AG08395 (cell line): Measurements from ENCODE around the gene SH2B2.
A peak's percentile ranks its signal among the peaks of the same experiment; 100 is the strongest.
"Not testable (repeated sequence)": the region's sequence is repeated elsewhere in the genome, so short reads cannot be mapped to it uniquely, and the experiment has no call there.

Experiments used
- DNase-seq: peaks from one replicate; pipeline ENCODE4 v3.0.0; 2012; ENCODE audit warnings: mixed read lengths, low spot score

SH2B2 gene

DNA sequence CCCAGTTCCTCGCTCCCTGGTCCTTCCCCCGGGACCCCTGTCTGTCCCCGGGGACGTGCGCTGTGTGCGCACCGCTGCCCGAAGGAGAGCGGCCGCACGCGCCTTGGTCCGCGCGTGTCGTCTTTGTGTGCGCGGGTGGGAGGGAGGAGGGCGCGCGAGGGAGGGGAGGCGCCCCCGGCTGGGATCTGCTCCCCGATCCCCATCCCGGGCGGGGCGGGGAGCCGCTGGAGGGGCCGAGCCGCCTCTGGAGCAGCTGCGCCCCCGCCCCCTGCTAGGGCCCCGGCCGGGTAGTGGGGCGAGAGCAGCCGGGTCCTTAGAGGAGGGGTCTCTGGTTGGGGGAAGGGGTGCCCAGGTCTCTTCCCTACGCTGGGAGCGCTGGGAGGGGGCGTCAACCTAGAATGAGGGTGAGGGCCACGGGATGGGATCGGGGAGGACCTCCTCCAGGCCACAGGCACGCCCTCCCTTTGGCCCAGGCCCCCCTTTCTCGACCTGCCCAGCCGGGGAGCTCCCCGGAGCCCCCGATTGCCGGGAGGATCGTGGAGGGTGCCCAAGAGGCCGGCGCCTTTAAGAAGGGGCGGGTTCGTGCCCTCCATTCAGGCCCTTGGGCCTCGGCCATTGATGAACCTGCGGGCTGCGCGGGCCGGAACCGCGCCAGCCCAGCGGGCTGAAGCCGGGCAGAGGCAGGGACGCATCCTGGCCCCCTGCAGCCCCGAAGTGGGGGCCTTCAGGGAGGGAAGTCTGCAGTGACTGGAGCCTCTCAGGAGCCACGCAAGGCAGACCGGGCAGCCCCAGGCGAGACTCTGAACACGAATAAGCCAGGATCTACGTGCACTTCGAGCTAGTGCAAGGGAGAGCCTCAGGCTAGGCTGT lies 678 bp downstream of the SH2B2 start:
- DNase-seq = peak; percentile 33

DNA sequence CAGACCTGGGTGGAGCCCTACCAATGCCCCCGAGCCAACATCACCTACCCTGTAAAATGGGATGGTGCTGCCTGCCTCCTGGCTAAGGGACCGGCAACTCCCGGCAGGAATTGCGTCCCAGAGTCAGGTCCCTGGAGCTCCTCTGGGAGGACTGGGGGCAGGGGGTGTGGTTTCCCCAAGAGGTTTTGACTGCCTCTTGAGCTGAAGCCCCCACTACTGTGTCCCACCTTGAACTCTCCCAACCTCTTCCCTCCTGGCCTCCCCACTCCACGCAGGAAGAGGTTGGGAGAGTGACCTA lies 1.3 kb downstream of the SH2B2 start:
- DNase-seq = no peak

DNA sequence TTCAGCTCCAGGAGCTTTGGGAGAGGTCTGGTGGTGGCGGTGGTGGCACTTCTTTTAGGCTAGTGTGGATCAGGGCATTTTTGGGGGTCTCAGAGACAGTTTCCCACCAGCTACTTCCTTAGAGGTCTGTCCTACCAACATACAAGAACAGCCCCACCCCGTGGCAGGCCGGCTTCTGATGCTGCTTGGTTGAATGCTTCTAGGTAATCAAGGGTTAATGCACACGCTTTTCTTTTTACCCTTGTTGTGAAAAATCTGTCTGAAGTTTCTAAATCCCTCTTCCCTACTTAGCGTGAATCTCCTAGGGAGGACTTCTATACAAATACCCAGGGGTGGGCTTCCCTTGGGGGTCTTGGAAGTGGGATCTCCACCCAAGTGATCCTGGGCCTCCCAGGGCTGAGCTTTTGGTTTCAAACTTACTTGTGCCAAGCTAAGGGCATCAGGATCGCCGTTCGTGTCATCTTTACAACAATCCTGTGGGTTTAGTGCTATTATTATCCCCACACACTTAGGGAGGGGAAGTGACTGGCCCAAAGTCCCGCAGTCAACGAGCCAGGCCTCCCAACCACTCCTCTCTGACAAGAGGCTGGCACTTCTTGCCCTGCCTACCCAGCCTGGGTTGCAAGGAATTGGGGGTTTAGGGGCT lies 1.7 kb downstream of the SH2B2 start:
- no peak for DNase-seq

DNA sequence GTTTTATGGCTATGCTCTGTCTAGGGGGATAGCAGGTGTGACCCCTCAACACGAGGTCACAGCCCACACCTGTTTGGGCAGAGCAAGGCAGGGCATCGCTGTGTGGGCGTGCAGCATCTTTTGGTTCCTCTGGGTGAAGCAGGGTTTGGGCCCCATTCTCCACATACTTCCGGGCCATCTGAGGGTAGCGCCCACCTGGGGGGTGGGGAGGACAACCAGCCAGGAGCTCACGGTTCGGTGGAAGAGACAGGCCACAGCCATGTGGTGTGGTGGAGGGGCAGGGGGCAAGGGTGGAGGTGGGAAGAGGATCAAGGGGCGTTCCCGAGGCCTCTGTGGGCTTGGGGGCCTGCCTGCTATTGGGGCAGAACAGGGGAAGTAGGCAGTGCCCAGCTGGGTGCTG lies 2.4 kb downstream of the SH2B2 start:
- no peak for DNase-seq

DNA sequence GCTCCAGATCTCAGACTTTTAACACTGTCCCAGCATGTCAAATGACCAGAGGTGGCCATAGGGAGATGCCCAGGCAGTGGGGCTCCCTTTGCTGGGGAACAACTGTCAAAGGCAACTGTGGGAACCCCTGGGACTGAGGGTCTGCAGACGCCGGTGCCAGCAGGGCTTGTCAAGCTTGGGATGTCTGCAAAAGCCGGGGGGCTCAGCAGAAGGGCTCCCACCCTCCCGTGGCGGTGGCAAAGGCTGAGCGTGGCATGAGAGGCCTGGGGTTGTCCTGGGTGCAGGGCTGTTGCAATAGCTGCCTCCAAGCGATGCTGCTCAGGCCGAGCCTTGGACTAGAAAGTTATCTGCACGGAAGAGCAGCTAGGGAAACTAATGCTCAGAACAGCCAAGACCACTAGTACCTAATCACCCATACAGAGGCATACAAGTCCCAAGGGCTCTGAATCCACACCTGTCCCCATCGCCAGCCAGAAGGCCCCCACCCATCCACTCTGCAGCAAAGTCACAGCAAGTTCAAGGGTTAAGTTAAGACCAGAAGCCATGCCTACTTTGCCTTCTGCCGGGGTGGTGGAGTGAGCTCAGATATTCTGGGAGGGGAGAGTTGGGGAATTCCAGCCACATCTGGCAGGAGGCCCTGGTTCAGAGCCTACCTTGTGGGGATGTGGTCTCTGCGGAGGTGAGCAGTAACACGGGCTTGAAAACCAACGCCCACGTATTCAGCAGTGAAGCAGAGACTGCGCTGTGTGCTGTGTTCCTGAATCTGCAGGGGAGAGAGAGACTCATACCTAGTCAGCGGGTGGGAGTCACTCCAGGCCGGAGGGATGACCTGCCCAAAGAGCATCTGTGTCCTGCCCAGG lies 4.6 kb downstream of the SH2B2 start:
- DNase-seq = no peak

DNA sequence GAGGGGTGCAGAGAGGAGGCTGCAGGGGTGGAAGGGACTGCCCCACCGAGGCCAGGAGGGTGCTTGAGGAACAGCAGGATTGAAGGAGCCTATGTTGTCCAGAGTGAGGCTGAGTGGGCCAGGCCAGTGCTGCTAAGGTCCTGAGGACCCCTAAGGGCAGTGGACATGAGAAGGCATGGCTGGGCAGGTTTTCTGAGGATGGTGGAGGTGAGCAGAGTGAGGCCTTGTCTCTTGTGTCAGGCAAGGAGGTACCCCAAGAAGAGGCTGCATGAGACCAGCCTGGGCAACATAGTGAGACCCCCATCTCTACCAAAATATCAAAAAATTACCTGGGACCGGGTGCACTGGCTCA lies 5.2 kb downstream of the SH2B2 start:
- no peak for DNase-seq

DNA sequence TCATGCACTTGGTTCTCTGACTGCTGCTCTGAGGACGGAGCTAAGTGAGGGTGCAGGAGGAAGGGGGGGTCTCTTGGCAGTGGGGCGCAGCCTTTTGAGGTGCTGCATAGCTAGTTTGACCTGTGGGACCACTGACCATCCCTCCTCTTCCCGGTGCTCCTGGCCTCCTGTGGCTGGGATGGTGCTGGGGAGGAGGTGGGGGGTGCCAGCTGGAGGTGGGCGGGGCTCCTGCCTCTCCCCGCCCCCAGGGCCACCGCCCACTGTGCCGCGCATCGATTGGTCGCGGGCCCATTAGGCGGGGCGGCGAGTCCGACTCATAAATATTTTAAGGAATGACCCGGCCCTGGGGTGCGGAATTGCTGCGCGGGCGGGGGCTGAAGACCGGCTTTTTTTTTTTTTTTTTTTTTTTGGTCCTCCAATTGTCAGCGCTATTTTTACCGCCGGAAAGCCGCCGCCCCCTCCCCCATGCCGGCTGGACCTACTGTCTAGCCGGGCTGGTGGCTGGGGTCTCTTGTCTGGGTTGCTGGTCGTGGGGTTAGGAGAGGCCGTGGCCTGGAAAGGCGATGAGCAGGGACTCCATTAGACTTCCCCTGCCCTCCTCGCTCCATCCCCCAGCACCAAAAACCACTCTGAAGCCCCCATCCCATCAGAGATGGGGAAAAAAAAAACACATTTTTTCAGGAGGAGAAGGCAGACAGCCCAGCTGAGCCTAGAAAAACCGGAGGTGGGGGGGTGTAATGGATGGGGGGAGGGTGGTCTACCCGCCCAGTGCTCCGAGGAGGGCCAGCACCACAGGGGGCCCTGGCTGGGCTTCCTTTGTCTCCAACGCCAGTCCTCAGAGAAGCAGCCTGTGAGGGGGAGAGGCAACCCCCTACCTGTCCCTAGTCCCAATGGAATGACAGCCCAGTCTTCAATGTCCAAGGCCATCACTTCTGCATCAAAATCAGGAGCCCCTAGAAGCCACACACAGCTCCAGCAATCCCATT lies 6.4 kb downstream of the SH2B2 start:
- DNase-seq = no peak

DNA sequence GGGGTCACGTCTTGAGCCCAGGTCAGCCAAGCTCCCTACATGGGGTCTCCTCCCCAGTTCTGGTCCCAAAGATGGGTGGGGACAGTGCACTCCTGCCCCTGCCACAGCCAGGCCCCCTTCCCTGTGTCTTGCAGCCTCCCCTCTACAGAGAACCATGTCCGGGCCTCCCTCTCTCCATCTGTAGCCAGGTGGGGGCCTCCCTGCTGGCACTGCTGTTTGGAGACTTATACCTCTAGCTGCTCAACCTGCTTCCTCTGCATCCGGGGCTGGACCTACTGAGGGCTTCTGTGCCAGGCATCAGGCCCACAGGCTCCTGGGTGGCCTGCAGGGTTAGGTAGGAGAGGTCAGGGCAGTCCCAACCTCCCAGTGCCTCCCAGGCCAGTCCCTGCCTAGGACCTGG lies 7.9 kb downstream of the SH2B2 start:
- DNase-seq = no peak

DNA sequence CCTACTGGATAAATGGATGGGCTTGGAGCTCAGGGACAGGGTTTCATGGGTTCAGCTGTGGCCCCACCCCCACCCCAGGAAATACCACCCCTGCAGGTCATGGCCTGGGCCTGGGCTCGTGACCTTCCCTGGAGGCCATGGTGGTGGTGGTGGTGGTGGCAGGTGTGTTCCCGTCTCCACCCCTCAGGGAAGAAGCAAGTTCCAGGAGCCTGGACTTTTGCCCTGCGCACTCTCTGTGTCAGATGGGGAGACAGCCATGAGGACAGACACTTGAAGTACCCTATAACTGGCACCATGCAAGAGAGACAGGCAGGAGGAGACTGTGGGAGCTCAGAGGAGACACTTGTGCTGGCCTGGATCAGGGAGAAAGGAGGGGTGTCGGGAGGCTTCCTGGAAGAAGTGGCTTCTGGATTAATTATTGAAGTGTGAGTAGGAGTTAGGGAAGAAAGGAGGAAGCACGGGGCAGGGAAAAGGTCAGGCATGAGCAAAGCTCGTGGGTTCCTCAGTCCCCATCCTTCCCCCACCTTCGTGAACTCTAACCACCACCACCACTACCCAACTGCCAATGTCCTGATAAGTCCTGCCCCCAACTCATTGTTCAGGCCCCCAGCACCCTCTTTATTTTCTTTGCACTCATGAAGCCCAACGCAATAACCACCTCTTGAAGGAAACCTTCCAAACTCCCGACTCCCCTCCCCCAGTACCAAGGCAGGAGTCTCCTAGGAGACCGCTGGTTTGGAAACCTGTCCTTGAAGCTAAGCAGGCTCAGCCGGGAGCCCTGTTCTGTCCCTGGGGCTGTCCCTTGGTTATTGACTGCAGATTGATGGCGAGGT lies 8.9 kb downstream of the SH2B2 start:
- no peak for DNase-seq

DNA sequence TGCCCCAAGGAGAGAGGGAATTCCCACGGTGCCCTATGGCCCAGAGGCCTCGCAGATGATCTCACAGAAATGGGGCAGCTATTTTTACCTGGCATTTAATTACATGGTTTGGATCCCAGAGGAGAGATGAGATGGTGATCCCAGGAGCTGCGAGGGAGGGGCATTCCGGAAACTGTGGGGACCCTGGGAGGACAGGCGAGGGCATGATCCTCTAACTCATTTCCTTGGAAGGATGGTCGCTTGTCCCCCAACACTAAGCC lies 9.4 kb downstream of the SH2B2 start:
- no peak for DNase-seq

DNA sequence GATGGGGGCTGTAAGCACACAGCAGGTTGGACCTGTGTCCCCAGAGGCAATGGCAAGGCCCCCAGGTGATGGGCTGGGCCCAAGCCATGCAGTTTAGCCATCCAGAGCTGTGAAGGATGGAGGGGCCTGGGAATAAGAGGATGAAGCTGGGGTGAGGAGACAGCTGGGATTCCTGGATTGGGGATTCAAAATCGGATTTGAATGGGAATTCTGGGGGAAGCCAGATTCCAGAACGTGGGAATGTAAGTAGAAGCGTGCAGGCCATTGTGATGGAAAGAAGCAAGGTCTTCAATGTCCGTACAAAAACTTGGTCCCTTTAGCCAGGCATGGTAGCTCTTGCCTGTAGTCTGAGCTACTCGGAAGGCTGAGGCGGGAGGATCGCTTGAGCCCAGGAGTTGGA lies 9.8 kb downstream of the SH2B2 start:
- DNase-seq = no peak

DNA sequence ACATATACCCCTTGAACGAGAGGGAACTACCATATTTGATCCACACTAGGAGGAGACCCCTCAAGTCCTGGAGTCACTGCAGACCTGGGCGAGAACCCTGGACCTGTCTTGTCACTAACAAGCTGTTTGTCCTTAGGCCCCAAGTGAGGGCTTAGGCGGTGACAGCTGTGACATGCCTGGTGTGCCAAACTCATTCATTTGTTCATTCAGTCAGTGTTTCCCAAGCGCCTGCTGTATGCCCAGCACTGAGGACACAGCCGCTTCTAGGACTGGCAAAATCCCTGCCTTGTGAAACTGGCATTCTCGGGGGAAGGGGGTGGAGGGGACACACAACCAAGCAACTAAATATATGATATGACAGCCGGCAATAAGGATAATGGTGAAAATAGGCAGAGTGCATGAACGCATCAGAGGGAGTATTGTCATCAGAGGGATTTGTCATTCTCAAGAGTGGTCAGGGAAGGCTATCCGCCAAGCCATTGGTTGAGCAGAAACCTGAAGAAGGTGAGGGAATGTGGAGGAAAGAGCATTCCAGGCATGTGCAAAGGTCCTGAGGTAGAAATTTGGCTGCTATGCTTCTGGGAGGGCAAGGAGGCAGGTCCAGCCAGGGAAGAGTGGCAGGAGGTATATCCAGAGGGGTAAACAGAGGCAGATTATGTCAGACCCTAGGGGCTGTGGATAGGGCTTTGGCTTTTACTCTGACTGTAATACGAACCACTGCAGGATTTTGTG lies 11.0 kb downstream of the SH2B2 start:
- DNase-seq = no peak

DNA sequence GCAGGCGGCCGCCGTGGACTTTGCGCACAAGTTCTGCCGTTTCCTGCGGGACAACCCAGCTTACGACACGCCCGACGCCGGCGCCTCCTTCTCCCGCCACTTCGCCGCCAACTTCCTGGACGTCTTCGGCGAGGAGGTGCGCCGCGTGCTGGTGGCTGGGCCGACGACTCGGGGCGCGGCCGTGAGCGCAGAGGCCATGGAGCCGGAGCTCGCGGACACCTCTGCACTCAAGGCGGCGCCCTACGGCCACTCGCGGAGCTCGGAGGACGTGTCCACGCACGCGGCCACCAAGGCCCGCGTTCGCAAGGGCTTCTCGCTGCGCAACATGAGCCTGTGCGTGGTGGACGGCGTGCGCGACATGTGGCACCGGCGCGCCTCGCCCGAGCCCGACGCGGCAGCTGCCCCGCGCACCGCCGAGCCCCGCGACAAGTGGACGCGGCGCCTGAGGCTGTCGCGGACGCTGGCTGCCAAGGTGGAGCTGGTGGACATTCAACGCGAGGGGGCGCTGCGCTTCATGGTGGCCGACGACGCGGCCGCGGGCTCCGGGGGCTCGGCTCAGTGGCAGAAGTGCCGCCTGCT lies 14.1 kb downstream of the SH2B2 start:
- no peak for DNase-seq

DNA sequence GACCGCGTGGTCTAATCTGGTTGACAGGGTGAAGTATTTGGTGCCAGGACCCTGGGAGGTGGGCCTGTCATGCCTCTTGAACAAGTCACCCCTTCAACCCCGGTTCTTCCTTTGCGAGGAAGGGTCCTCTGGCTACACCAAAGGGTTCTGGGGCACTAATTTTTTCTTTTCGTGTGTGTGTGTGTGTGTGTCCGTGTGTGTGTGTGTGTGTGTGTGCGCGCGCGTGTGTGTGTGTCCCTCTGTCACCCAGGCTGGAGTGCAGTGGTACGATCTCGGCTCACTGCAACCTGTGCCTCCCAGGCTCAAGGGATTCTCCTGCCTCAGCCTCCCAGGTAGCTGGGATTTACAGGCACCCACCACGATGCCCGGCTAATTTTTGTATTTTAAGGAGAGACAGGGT lies 14.7 kb downstream of the SH2B2 start:
- not testable (repeated sequence) for DNase-seq

DNA sequence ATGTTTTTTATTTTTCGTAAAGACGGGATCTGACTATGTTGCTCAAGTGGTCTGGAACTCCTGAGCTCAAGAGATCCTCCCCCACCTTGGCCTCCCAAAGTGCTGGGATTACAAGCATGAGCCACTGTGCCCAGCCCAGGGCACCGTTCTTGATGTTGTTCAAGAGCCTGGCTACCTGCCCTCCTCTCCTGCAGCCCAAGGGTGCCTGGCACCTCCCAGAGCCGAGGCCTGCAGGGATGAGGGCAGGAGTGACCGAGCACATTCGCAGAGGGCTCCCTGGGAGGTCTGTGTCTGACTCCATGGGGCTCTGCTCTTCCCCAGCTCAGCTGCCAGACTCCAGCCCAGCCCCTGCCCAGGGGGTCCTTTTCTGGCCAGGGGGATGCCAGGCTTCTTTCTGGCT lies 15.4 kb downstream of the SH2B2 start:
- DNase-seq = no peak

DNA sequence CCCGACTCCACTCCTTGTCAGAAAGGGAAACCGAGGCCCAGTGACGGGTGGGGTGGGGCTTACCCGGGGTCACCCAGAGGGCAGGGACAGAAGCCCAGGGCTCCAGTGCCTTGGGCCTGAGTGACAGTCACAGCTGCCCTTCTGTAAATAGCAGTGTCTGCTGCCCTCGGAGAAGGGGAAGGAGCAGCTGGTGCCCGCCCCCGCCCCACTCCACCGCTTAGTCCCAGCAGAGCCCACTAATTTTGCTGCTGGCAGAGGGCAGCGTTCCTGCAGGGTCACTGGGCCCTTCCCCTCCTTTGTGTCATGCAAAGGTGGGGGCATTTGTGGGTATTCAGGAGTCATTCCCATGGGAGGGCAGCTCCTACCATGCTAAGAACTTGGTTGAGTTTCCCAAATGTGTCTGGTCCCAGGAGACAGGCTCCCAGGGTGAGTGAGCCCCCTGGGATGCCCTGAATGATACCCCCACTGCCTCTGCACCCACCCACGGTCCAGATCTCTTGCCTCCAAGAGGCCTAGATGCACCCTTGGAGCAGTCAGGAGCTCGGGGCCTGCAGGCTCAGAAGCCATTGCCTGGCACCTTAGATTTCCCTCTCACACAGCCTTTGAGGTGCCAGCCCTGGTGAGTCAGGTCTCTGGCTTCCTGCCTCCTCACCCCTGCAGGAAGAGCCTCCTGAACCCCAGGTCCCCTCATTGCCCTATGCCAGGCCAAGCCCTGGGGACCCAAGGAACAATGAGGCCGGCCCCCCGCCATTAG lies 17.2 kb downstream of the SH2B2 start:
- DNase-seq = no peak

DNA sequence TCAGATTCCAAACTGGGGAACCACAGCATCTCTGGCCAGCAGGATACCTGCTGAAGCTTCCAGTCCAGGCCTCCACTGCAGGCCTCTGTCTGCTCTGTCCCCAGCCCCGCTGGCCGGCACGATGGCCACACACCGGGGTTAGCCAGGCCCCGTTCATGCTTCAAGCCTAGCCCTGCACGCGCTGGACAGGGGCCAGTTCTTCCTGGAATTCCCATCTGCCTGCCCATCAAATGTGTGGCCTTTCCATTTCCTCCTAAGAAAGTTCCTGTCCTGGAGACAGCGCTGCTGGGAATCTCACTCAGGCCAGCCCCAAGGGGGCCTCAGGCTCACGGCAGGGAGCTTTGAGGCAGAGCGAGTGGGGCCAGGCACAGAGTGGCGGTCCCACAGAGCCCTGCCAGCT lies 18.0 kb downstream of the SH2B2 start:
- DNase-seq = no peak

DNA sequence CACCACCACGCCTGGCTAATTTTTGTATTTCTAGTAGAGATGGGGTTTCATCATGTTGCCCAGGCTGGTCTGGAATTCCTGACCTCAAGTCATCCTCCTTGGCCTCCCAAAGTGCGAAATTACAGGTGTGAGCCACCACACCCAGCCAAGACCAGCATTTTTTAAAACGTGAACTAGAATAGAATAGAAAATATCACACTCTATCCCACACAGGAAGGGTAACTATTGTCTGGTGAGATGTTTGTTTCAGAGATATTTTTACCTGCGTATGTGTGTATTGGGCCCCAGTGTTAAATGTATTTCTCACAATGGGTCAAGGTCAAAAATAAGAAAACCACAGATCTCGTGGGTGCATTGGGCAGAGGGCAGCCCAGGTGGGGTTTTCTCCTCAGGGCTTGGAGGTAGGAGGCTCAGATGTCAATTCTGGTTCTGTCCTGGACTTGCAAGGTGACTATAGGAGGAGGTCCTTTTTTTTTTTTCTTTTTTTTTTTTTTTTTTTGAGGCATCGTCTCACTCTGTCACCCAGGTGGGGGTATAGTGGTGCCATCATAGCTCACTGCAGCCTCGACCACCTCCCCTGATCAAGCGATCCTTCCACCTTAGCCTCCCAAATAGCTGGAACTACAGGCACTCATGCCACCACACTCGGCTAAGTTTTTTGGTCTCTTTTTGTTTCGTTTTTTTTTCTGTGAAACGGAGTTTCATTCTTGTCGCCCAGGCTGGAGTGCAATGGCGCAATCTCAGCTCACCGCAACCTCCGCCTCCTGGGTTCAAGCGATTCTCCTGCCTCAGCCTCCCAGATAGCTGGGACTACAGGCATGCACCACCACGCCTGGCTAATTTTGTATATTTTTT lies 19.0 kb downstream of the SH2B2 start:
- no peak for DNase-seq
